Upper lobe of left lung (tissue), 6 donors: ENCODE measurements around the gene SNX33. TPM values are rescaled to one million over a fixed set of nuclear protein-coding genes. Genes with fewer than 3 reads are reported as not detected.

Experiments used
- ATAC-seq, 2 donors: fragments of 200-7000 bp; cut with Tn5 transposase; one replicate each; pipeline ENCODE4 v1.9.1; 2022; ENCODE audit warnings: mild to moderate bottlenecking in 2 of 2, moderate library complexity in 2 of 2; ENCODE audit not compliant: low FRiP score in 2 of 2
- DNase-seq, 2 donors: peaks; one replicate each; pipeline ENCODE4 v3.0.0-alpha.2; 2019 to 2020
- H3K27ac ChIP-seq, 4 donors: fragments of 200-600 bp; sonication (generic); one replicate each; pipeline ENCODE4 v1.5.1; 2016 to 2019
- H3K27me3 ChIP-seq, 4 donors: fragments of 200-600 bp; sonication (generic); one replicate each; pipeline ENCODE4 v1.5.1; 2017 to 2019
- H3K36me3 ChIP-seq, 4 donors: fragments of 200-600 bp; sonication (generic); one replicate each; pipeline ENCODE4 v1.5.1; 2016 to 2019
- H3K4me1 ChIP-seq, 4 donors: fragments of 200-600 bp; sonication (generic); one replicate each; pipeline ENCODE4 v1.5.1; 2018 to 2019
- H3K4me3 ChIP-seq, 4 donors: fragments of 200-600 bp; sonication (generic); one replicate each; pipeline ENCODE4 v1.5.1; 2017 to 2019; ENCODE audit warnings: mild to moderate bottlenecking in 2 of 4, moderate library complexity in 1 of 4
- H3K9me3 ChIP-seq, 4 donors: fragments of 200-600 bp; sonication (generic); one replicate each; pipeline ENCODE4 v1.5.1; 2018 to 2019
- CTCF ChIP-seq, 6 experiments: fragments of 450-650 bp in 4 of 6; fragments of 200-600 bp in 2 of 6; sonication (generic) in 2 of 6; IDR thresholded peaks; one replicate each; pipeline ENCODE4 v1.5.1; 2016 to 2019; ENCODE audit warnings: antibody characterized with exemption in 6 of 6
- EP300 ChIP-seq, 4 donors: sonication (generic); formaldehyde crosslinking; IDR thresholded peaks; one replicate each; pipeline ENCODE4 v1.5.1; 2017; ENCODE audit warnings: antibody characterized with exemption in 4 of 4, control low read depth in 2 of 4
- POLR2A ChIP-seq, 4 donors: fragments of 450-650 bp; IDR thresholded peaks; one replicate each; pipeline ENCODE4 v1.5.1; 2016 to 2017; ENCODE audit warnings: antibody characterized with exemption in 4 of 4, mild to moderate bottlenecking in 2 of 4
- POLR2AphosphoS5 ChIP-seq, 2 donors: sonication (generic); formaldehyde crosslinking; IDR thresholded peaks; one replicate each; pipeline ENCODE4 v1.5.1; 2017; ENCODE audit warnings: antibody characterized with exemption in 2 of 2
- WGBS, 2 donors: methylation state at CpG; one replicate each; pipeline ENCODE4 v1.1.5; 2017 to 2018; 5-methylcytosine and 5-hydroxymethylcytosine counted together
- total RNA-seq, 6 donors: library from RNA; depleted of rRNA in 4 of 6; stranded (reverse); fragments of >200 nt in 4 of 6; gene quantifications; one replicate each; pipeline versions ENCODE4 v1.1.0 to v1.2.1, GENCODE V29; 2016 to 2021
- donor health status: DM: no; HTN: no; CAD: no; lungs with moderate emphysema.
- donor health status: DM: no; HTN: yes; CAD: no; lungs with severe emphysema.

SNX33 gene
- total RNA-seq, 6 donors from 2014 or later, result 26.7 to 46.1 (median 31.7) TPM

- H3K9me3 ChIP-seq, result no peaks in the 10 kb centered on the region
- H3K27ac ChIP-seq, result peak overlapping the region in 3 of 4 donors; percentile 92 to 94 (median 93)
- peaks cover 0 to 3% (median 0%) of the 10 kb centered on the region in 4 donors for H3K36me3 ChIP-seq
- 69 to 77% methylated on average over 4 of the region's 4 CpGs for WGBS, 2 donors
- H3K4me1 ChIP-seq, result peaks cover 30 to 42% (median 37%) of the 10 kb centered on the region in 4 donors
- DNase-seq (no peak), ATAC-seq (no peak)
- H3K4me3 ChIP-seq, result peak overlapping the region in 1 of 4 donors; percentile 97
- no peaks in the 10 kb centered on the region for H3K27me3 ChIP-seq
- TF ChIP-seq POLR2AphosphoS5 (IDR thresholded peaks at IDR 0.05) (no peak), EP300 (IDR thresholded peaks at IDR 0.05) (no peak), CTCF (IDR thresholded peaks at IDR 0.05) (no peak), POLR2A (IDR thresholded peaks at IDR 0.05) (no peak)
These were observed 10.3 kb upstream of the SNX33 start for GRCh38 chr15:75637245-75638009.

- no peak for DNase-seq
- H3K4me1 ChIP-seq, result peaks cover 30 to 42% (median 37%) of the 10 kb centered on the region in 4 donors
- H3K9me3 ChIP-seq, result no peaks in the 10 kb centered on the region
- no peaks in the 10 kb centered on the region for H3K27me3 ChIP-seq
- peak overlapping the region; percentile 65 to 98 (median 98) for H3K4me3 ChIP-seq
- peaks cover 0 to 3% (median 0%) of the 10 kb centered on the region in 4 donors for H3K36me3 ChIP-seq
- ATAC-seq, result no peak
- 0 to 1% methylated on average over 13 to 16 of the region's 16 CpGs for WGBS, 2 donors
- H3K27ac ChIP-seq, result peak overlapping the region; percentile 92 to 96 (median 94)
- no peak for TF ChIP-seq EP300 (IDR thresholded peaks at IDR 0.05)
- no peak for TF ChIP-seq CTCF (IDR thresholded peaks at IDR 0.05)
- TF ChIP-seq POLR2AphosphoS5 (IDR thresholded peaks at IDR 0.05), result no peak
- TF ChIP-seq POLR2A (IDR thresholded peaks at IDR 0.05), result no peak
These were observed 8.5 kb upstream of the SNX33 start for GRCh38 chr15:75639191-75639708.

GRCh38 chr15:75639709-75640482 is 7.8 kb upstream of the SNX33 start, which contains the start of gene IMP3:
Gene IMP3, minus strand, starts transcription at chr15:75640224. Its CDS starts 56 bp downstream, at chr15:75640168.
- Histone ChIP-seq H3K27ac (peak within 1 kb of the TSS; percentile 92 to 96 (median 94)), H3K4me1 (peaks cover 30 to 42% (median 37%) of the 10 kb centered on the region in 4 donors), H3K27me3 (no peaks in the 10 kb centered on the region), H3K36me3 (peaks cover 0 to 3% (median 0%) of the 10 kb centered on the region in 4 donors), H3K4me3 (peak within 1 kb of the TSS; percentile 65 to 98 (median 98)), H3K9me3 (no peaks in the 10 kb centered on the region)
- WGBS, 2 donors, result 0 to 1% methylated on average over 28 to 43 of the region's 83 CpGs
- DNase-seq, result peak; percentile 96 to 97
- peak; percentile 98 to 99 for ATAC-seq
- TF ChIP-seq POLR2AphosphoS5 (IDR thresholded peaks at IDR 0.05) (peak; percentile 92 to 98), CTCF (IDR thresholded peaks at IDR 0.05) (peak in 2 of 6 experiments; percentile 17 to 21), EP300 (IDR thresholded peaks at IDR 0.05) (peak in 1 of 4 donors; percentile 79), POLR2A (IDR thresholded peaks at IDR 0.05) (peak; percentile 27 to 99 (median 95))

- DNase-seq, result peak; percentile 55 to 86
- ATAC-seq, result peak; percentile 41 to 47
- peaks cover 0 to 3% (median 0%) of the 10 kb centered on the region in 4 donors for H3K36me3 ChIP-seq
- H3K27me3 ChIP-seq, result no peaks in the 10 kb centered on the region
- peaks cover 30 to 42% (median 37%) of the 10 kb centered on the region in 4 donors for H3K4me1 ChIP-seq
- H3K27ac ChIP-seq, result peak overlapping the region; percentile 92 to 96 (median 94)
- 9 to 14% methylated on average over 13 to 17 of the region's 17 CpGs for WGBS, 2 donors
- no peaks in the 10 kb centered on the region for H3K9me3 ChIP-seq
- TF ChIP-seq CTCF (IDR thresholded peaks at IDR 0.05) (peak in 2 of 6 experiments; percentile 10 to 28), POLR2A (IDR thresholded peaks at IDR 0.05) (no peak)
- peak overlapping the region; percentile 38 to 98 (median 81) for H3K4me3 ChIP-seq
These were observed 7.1 kb upstream of the SNX33 start for GRCh38 chr15:75640483-75641178.
